ENCODE measurements around the gene KRTAP24-1.

The KRTAP24-1 gene

GRCh38 chr21:30234050-30234449 lies 48.7 kb downstream of the KRTAP24-1 start:
- no peak for DNase-seq

DNA sequence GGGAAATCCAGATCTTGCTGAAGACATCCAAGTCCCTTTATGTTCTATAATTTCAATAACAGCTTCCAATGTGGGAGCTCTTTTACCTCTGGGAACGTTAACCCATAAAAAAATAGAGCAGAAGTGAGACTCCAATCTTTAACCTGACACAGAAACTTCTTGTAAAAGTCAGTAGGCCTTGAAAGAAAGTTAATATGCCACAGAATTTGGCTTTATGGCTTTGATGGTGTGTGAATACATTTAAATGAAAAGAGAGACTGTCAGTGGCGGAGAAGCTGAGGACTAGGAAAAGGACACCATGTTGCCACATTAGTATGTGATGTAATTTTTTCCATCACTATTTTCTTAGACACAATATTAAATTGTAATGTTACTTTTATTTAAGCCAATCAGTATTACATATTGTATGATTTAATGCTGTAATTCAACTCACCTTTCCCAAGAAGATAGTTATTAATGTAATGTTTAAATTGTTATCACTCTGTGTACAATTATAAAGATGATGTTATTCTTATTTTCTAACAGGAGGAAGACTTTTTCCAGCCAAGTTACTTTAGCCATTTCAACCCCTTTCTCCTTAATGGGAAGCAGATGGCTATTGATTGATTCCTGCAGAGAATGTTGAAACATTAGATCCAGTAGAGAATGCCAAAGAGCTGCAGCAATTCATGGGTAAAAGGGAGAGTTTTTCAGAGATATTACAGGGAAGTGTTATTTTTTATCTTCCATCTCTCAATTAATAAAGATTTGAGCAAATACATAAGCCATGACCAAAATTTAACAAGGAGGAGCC lies 49.3 kb downstream of the KRTAP24-1 start:
- no peak for DNase-seq

DNA sequence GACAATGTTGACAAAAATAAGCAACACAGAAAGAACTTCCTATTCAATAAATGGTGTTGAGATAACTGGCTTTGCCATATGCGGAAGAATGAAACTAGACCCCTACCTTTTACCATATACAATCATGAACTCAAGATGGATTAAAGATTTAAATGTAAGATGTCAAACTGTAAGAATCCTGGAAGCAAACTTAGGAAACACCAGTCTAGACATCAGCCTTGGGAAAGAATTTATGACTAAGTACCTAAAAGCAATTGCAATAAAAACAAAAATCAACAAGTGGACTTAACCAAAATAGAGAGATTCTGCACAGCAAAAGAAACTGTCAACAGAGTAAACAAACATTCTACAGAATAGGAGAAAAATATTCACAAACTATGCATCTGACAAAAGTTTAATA lies 50.7 kb downstream of the KRTAP24-1 start:
- no peak for DNase-seq
